T-helper 9 cell (primary cell): ENCODE data around the gene NFYA.
"Not testable (repeated sequence)": the region's sequence is repeated elsewhere in the genome, so short reads cannot be mapped to it uniquely, and the experiment has no call there.

Experiments
- DNase-seq: peaks from one replicate; pipeline ENCODE4 v3.0.0-alpha.2; 2020

Gene NFYA

DNA sequence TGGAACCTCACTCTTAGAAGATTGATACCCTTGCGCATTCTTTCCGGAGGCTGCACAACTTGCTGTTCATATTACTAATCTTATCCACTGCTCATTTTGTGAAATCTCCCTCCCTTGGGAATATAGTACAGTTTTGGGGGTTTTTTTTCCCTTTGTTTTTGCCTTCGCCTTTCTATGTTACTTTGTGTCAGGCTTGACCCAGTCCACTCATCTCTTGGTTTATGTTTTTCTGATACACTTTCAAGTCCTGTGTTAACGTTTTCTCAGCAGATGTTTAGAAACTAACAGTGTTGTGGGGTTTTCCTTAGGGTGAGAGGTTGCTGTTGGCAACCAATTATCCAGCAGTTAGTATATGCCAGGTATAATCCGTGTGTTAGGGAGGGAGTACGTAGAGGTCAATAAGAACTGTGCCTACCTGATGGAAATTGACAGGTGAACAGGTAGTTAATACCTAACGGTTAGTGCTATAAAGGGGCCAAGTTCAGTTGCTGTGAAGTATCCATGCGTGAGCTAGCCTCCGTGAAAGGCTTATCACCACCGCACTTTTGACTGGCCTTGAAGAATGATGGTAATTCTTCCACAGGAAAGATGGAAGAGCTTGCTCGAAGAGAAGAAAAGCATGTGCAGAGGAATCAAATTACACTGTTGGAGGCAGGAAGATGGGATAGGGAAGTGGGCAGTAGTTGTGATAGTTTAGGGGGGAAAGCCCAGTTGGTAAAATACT is 1.4 kb downstream of the NFYA start:
- no peak for DNase-seq

DNA sequence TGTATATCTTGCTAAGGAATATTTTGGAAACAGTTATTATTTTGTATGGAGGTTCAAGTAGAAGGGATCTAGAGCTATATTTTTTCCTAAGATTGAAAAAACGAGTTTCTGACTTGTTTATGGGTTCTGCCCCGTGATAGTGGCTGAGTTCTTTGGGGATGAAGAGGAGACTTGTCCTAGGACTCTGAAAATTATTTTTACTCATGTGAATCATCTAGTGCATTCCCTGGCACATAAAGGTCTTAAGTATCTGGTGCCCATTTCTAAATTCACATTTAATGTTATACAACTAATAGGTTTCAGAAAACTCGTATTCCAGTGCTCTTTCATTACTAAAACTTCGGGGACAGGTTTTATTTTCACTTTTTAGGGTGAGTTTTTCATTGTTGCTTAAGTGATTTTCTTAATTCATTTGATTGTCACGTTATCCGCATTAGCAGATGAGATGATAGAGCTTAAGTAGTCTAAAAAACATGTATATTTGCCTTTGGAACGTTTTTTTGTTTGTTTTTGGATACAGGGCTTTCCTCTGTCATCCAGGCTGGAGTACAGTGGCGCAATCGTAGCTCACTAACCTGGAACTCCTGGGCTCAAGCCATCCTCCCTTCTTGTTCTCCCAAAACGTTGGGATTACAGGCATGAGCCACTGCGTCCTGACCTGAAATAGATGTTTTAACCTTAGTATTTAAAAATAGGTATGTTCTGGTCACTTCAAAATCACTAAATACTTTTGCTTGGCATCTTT is 2.1 kb downstream of the NFYA start:
- no peak for DNase-seq

DNA sequence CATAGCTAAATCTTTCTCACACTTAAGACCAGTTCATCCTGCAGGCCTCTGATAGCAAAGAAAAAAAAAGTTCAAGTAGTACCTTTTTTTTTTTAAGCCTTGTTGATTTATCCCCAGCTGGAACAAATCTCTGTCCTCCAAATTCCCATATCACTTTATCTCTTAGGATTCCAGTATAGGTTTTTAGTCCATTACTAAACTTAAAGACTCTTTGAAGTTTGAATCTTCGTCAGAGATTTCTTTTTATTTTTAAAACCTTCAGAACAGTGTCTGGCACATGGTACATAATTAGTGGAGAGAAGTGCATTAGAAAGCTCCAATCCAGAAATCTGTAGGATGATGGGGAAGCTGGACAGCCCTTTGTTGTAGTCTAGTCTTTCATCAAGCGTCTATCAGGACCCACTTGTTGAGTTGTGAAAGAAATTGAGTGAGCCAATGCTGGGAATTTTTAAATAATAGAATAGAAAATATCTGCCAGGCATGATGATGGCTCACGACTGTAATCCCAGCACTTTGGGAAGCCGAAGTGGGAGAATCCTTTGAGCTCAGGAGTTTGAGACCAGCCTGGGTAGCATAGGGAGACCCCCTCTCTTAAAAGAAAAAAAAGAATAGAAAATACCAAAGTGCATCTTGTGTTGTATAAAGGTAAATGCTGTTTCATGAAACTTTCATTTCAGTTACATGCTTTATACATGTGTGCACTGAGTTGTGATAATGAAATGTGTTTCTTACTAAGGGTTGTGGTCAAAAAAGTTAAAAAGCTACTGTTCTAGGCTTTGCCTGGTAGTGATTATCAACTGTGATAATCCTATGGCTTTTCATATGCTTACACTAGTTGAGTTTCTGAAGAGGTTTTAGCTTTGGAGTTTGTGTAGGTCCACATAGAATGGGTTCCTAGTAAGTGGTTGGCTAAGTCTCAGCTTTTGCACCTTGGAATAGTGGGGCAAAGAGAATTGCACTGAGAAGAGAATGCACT is 3.2 kb downstream of the NFYA start:
- no peak for DNase-seq

DNA sequence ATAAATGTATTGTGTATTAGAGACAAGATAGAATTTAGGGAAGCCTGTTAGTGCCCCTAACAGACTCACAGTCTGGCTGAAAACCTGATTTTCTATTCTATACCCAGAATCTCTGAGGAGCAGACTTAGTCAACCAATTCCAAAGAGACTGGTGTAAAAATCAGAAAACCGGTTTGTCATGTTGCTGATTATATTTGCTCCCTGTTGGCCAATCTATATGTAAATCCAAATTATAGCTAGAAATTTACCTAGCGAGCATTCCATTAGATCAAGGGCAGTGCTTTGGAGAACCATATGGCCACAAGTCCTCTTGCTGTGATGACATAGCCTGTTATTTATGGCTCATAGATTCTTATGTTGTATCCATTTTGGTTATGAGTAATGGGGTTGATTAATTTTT is 4.8 kb downstream of the NFYA start:
- DNase-seq, result no peak

DNA sequence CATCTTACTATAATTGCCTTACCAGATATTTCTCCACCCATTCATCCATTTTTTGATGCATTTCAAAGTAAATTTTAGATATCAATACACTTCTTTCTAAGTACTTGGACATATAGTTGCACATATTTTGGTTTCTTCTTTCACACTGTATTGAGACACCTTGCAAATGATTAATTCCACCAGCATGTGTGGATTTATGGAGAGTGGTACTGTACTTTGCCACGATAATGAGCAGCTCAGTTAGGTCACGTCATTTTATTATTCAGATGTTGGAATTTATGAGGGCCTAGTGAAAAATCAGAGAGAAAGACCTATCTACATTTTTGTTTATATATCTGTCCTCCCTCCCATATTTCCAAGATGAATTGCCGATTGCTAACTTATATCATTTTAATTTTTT is 5.3 kb downstream of the NFYA start:
- no peak for DNase-seq

DNA sequence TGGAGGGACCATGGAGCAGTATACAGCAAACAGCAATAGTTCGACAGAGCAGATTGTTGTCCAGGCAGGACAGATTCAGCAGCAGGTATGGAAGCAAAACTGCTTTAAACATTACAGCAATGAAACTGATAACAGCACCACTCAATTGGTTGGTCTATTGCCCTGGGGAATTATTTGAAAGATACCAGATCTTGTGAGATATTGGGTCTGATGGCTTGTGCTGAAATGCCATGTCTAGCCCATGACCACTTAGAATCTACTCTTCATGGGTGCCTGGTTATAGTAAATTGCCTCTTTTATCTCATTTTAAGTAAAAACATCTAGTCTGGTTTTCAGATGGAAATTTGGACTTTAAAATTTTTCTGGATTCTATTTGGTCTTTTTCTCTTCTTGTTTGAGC is 6.3 kb downstream of the NFYA start:
- DNase-seq, result no peak

DNA sequence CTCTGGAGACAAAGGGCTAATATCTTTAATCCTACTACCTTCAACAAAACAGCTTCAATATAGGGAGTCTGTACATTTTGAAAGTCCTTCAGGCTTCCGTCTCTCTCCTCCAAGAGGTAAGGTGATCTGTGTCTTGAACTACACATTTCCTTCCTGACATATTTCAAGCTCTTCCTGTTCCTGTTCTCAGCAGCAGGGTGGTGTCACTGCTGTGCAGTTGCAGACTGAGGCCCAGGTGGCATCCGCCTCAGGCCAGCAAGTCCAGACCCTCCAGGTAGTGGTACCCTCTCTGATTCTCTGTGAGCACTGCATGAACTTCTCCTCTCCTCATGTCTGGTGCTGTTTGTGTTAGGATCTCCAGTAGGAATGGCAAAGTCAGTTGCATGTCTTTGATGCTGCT is 7.8 kb downstream of the NFYA start:
- DNase-seq, result peak; percentile 8

DNA sequence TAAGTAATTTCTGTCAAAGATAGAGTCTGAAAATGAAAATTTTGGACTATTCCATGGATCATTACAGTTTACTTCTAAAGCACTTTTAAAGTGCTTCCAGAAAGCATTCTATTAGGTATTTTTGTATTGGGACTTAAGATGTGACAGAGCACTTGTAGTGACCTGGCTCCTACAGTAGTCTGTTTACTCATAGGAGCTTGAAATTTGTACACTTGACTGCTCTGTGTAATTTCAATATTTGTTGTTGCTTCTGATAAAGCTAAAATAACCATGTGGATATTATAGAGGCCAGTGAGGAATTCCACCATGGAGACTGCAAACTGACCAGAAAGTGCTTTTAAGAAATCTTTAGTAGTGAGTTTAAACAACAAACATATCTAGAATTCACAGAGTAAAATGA is 10.3 kb downstream of the NFYA start:
- no peak for DNase-seq

DNA sequence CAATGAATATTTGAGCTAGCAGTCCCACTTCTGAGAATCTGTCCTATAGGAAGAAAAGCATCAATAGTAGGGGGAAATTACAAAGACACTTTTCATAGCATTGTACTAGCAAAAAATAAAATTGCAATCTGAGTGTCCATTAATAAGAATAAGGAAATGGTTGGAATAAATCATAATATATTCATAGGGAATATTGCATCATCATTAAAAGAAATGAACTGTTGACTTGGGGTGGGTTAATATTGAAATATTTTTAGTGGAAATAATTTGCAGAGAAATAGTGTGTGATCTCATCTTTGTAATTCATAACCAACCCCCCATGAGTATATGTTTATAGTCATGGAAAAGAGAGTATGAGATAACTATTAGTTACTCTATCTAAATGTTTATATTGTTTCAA is 12.4 kb downstream of the NFYA start:
- no peak for DNase-seq

DNA sequence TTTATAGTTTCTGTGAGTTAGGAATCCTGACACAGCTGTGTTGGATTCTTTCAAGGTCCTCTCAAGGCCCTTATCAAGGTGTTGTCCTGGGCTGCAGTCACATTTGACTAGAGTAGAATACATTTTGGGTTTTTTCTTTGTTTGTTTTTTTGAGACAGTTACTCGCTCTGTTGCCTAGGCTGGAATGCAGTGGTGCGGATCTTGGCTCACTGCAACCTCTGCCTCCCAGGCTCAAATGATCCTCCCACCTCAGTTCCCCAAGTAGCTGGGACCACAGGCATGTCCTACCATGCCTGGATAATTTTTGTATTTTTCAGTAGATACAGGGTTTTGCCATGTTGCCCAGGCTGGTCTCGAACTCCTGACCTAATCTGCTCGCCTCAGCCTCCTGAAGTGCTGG is 15.7 kb downstream of the NFYA start:
- DNase-seq, result no peak

DNA sequence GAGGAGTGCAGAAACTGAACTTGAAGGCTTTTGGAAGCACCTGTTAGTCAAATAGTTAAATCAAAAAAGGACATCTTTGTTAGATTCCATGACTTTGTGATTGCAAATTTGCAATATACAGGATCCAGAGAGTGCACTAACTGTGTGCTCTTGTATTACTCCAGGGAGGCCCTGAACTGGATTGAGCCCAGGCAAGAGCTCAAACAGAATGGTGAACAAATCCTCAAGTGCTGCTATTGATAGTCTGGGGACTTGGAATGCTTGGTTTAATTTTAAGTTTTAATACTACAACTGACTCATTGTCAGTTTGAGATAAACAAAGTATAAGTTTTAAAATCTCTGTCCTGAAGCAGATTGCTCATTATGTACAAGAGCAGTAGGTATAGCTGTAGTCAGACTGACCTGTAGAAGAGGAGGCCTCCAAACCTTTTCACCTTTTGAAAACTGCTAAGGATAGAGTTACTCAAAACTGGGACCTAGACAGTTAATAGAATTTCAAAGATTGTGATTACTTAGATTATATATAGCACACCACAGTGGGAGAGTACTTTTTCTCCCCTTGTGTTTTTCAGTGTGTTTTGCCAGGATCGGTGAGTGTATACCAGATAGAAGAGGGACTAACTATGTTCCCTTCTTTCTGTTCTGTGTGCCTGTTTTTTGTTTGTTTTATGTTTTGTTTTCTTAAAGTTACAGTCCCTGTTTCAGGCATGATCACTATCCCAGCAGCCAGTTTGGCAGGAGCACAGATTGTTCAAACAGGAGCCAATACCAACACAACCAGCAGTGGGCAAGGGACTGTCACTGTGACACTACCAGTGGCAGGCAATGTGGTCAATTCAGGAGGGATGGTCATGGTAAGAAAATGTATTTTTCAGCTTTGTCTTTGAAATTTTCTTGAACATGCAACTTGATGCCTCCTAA is 18.3 kb downstream of the NFYA start:
- DNase-seq, result no peak

DNA sequence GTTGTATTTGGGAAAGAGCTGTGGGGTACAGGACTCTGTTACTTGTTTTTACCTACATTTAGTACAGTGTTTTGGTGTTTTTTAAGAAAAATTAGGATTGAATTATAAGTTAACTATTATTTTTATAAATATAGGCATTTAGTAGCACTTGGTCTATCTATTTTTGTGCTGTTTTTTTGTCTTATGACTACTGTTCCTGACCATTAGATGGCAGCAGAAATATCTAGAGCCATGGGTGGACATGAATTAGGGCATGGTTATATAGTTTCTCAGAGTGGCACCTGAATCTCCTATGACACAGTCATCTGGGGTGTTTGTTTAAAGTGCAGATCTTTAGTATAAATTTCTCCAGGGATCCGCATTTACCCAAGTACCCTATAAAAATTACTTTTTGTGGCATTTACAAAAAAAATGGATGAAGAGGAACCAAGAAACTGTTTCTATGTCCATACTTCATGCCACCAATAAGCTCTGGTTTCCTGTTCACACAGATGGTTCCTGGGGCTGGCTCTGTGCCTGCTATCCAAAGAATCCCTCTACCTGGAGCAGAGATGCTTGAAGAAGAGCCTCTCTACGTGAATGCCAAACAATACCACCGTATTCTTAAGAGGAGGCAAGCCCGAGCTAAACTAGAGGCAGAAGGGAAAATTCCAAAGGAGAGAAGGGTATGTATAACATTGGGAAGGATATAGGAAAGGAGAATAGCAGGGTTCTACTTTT is 19.8 kb downstream of the NFYA start:
- no peak for DNase-seq

DNA sequence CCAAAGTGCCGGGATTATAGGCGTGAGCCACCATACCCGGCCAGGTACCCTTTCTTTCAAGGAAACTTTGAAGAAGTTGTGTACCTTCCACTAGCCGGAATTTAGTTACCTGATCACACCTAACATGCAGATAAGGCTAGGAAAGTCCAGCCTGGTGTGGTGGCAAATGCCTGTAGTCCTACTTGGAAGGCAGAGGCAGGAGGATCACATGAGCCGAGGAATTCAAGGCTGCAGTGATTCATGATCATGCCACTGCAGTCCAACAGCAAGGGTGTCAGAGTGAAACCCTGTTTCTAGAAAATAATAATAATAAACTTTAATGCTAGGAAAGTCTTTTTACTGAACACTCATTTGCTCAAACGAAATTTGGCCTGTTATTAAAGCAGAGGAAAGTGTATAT is 21.0 kb downstream of the NFYA start:
- no peak for DNase-seq

DNA sequence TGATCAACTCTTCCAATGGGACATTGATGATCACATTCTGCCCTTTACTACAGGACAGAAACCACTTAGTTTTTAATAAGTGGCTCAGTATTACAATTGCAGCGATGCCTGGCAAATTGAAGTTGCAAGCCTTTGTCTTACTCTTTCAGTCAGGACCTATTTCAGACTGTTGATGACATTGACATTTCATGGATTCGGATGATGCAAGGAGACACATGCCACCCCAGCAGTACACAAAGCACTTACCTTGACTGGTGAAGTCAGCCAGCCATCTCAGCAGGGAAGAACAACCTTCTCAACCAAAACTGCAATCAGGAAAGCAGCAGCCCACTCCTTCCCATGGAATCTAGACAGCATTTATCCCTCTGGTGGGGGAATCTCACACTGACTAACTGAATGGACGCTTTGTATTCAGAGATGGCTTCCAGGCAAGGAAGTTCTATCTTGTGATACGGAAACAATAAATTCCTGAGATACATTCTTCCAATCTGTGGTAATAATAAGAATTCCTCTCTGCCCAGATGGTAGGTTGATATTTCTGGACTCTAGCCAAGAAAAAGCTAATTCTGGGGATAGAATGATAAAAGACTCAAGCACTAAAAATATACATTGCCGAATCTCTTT is 24.8 kb downstream of the NFYA start:
- DNase-seq, result no peak

DNA sequence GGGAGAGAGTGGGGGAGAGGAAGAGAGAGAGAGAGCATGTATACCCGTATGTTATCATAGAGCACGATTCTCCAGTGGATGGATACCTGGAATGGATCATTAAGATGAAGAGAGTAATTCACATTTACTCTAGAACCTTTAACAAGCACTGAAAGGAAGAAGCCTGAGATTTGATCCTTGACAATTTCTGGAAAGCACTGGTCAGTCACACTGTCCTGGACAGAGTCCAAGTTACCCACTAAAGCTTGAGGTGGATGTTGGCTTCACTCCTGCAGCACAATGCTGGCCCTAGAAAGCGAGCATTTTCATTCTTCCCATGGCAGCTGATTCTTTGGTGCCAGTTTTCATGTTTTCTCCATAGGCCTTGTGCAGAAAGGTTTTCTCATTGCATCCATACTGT is 25.6 kb downstream of the NFYA start:
- DNase-seq, result no peak

DNA sequence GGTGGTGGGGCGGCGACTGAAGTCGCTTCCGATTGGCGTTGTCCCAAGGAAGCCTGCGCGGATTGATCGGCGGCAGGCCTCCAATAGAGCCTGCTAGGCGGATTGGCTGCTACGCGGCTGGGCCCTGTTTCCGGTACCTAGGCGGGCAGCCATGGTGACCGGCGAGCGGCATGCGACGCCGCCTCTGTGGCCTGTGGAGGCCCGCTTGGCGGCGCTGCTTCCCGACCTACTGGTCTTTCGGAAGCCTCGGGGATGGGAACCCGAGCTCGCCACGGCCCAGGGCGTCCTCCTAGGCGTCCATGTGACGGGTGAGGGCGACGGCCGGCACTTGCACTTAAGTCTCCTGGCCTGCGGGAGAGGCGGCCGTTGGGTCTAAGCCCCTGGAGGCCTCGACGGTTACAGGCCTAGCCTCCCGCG is 28.1 kb downstream of the NFYA start:
- DNase-seq, result no peak

DNA sequence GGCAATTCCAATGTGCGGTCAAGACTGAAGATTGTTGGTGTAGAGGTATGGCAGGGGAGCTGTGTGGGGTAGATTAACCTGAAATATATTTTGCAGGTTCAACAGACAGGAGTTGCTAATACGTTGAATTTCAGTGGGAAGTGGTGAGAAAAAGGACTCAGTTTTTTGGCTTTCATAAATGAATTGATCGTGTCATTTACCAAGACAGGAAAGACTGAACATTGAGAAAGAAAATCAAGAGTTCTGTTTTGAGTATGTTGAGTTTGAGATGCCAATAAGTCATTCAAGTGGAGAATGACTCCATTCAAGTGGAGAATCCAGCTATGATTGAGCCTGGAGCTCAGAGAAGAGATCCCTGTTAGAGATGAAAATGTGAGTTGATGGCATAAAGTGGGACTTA is 31.1 kb downstream of the NFYA start:
- DNase-seq, result no peak

DNA sequence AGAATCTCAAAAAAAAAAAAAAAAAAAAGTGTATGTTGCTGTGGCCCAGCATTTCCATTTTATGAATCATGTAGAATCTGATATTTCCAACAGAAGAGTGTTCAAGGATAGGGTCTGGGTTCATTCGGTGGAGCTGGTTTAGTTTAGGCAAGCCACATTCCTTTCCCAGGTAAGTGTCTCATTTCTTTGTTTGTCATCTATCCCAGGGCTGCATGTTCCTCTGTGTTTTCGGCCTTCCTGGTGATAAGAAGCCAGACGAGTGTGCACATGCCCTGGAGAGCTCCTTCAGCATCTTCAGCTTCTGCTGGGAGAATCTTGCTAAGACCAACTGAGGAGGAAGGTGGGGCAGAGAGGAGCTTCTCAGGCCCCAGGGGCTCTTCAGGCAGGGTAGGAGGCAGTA is 38.2 kb downstream of the NFYA start:
- no peak for DNase-seq

DNA sequence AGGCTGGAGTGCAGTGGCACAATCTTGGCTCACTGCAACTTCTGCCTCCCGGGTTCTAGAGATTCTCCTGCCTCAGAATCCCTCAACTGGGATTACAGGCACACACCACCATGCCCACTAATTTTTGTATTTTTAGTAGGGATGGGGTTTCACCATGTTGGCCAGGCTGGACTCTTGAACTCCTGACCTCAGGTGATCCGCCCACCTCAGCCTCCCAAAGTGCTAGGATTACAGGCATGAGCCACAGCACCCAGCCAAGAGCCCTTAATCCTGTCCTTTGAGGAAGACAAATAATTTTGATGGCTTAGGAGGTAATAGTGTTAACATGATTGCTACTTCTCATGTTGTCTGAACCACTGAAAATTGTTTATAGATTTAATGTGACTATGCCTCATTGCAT is 42.3 kb downstream of the NFYA start:
- DNase-seq, result not testable (repeated sequence)

DNA sequence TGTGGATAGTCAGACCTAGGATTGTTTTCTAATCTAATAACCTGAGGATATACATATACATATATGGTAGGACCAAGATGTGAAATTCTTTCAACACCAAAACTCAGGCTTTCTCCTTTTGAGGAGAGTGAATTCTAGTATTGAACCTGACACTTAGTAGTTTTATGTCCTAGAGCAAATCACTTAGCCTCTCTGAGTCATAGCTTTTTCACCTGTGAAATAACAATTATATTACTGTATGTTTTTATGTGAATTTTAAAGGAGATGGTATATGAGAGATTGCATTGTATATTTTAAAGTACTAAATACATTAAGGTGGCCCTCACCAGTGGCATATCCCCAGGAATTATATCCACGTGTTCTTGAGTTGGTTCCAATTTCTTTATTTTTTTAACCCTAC is 46.7 kb downstream of the NFYA start:
- no peak for DNase-seq

DNA sequence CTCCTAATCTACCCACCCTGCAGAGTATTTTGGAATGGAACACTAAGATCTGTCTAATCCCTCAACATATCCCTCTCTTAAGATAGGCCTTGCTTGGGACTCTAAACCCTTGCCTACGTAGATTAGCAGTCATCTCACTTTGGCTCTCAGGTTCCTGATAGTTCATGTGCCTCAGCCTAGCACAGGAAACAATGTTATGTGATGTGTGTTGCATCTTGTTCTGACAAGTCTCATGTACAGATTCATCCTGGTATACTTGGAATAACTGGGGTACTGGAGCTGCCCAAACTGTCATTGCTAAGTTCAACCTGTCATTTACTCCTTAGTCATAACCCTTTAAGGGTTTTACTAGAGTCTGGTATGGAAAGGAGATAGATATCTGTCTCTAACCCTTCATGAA is 47.3 kb downstream of the NFYA start:
- DNase-seq, result no peak
